Lower lobe of right lung (tissue), 2 donors: ENCODE results near the gene GIGYF1. TPM values are rescaled to one million over a fixed set of nuclear protein-coding genes. Genes with fewer than 3 reads are reported as not detected.

Experiments used
- ATAC-seq, 2 donors: fragments of 200-7000 bp; cut with Tn5 transposase; one replicate each; pipeline ENCODE4 v1.9.1; 2020 to 2022; ENCODE audit warnings: mild to moderate bottlenecking in 2 of 2, moderate library complexity in 2 of 2
- DNase-seq: peaks from one replicate; pipeline ENCODE4 v3.0.0-alpha.2; 2020
- H3K27ac ChIP-seq: fragments of 200-600 bp; one replicate; pipeline ENCODE4 v1.8.0; 2022
- H3K27me3 ChIP-seq: fragments of 200-600 bp; one replicate; pipeline ENCODE4 v1.8.0; 2022; ENCODE audit warnings: low read depth
- H3K36me3 ChIP-seq: fragments of 200-600 bp; one replicate; pipeline ENCODE4 v1.8.0; 2022; ENCODE audit warnings: mild to moderate bottlenecking
- H3K4me1 ChIP-seq: fragments of 200-600 bp; one replicate; pipeline ENCODE4 v1.8.0; 2022
- H3K4me3 ChIP-seq: fragments of 200-600 bp; one replicate; pipeline ENCODE4 v1.8.0; 2022; ENCODE audit warnings: mild to moderate bottlenecking
- H3K9me3 ChIP-seq: fragments of 200-600 bp; one replicate; pipeline ENCODE4 v1.8.0; 2022
- intact Hi-C: fragments of 100-400 bp; cut with DNase I; formaldehyde crosslinking; loops from one replicate; pipeline ENCODE4 v1.11.0; 2022
- total RNA-seq: library from RNA; stranded (reverse); fragmentation: NEBNext Ultra II Directional; extraction: Animal tissue kit (Norgen Biotek cat#: 25700); gene quantifications from one replicate; pipeline ENCODE4 v1.2.1, GENCODE V29; 2021
- TF ChIP-seq, protein P1 (sequence below): fragments of 200-600 bp; IDR thresholded peaks from one replicate; pipeline ENCODE4 v1.8.0; 2022; ENCODE audit warnings: antibody characterized with exemption, mild to moderate bottlenecking
- donor health status: DM: no; HTN: yes; CAD: no; lungs with severe emphysema.

The GIGYF1 gene
- total RNA-seq, 1 donor from 2014 or later, result 53.4 TPM

- H3K27me3 ChIP-seq, result peaks cover 43% of the 10 kb centered on the region
Measured at GRCh38 chr7:100649826-100650565, 44.1 kb downstream of the GIGYF1 start.

GRCh38 chr7:100642534-100642907, 51.5 kb downstream of the GIGYF1 start:
- DNase-seq (no peak), ATAC-seq (peak; percentile 31 to 33)
- no peaks in the 10 kb centered on the region for H3K36me3 ChIP-seq
- no peak overlapping the region for H3K4me3 ChIP-seq
- peaks cover 33% of the 10 kb centered on the region for H3K27me3 ChIP-seq
- no peak overlapping the region for H3K27ac ChIP-seq
- no peaks in the 10 kb centered on the region for H3K4me1 ChIP-seq
- TF ChIP-seq, protein P1, sequence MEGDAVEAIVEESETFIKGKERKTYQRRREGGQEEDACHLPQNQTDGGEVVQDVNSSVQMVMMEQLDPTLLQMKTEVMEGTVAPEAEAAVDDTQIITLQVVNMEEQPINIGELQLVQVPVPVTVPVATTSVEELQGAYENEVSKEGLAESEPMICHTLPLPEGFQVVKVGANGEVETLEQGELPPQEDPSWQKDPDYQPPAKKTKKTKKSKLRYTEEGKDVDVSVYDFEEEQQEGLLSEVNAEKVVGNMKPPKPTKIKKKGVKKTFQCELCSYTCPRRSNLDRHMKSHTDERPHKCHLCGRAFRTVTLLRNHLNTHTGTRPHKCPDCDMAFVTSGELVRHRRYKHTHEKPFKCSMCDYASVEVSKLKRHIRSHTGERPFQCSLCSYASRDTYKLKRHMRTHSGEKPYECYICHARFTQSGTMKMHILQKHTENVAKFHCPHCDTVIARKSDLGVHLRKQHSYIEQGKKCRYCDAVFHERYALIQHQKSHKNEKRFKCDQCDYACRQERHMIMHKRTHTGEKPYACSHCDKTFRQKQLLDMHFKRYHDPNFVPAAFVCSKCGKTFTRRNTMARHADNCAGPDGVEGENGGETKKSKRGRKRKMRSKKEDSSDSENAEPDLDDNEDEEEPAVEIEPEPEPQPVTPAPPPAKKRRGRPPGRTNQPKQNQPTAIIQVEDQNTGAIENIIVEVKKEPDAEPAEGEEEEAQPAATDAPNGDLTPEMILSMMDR, result no peak
- no peaks in the 10 kb centered on the region for H3K9me3 ChIP-seq
- intact Hi-C loops, result no loop called here

More at GRCh38 chr7:100649826-100650565, 44.1 kb downstream of the GIGYF1 start:
- ATAC-seq (peak in 1 of 2 donors; percentile 26), DNase-seq (no peak)
- Histone ChIP-seq H3K27ac (no peak overlapping the region), H3K4me1 (no peaks in the 10 kb centered on the region), H3K4me3 (no peak overlapping the region), H3K36me3 (no peaks in the 10 kb centered on the region), H3K9me3 (no peaks in the 10 kb centered on the region)
- TF ChIP-seq, protein P1, result no peak
- intact Hi-C loops, result no loop called here

- Histone ChIP-seq H3K27ac (no peak overlapping the region), H3K9me3 (no peaks in the 10 kb centered on the region), H3K27me3 (peaks cover 28% of the 10 kb centered on the region), H3K36me3 (no peaks in the 10 kb centered on the region), H3K4me1 (no peaks in the 10 kb centered on the region), H3K4me3 (no peak overlapping the region)
- DNase-seq (no peak), ATAC-seq (no peak)
- intact Hi-C loops, result no loop called here
- TF ChIP-seq, protein P1, result no peak
Measured at GRCh38 chr7:100641860-100642533, 52.1 kb downstream of the GIGYF1 start.

GRCh38 chr7:100641463-100641859, 52.6 kb downstream of the GIGYF1 start, which contains the start of gene TFR2:
TFR2 (minus strand) TSS chr7:100641552; CDS start chr7:100641509, 43 bp downstream.
- no peaks in the 10 kb centered on the region for H3K36me3 ChIP-seq
- DNase-seq, result no peak
- no peak for ATAC-seq
- intact Hi-C loops, result no loop called here
- H3K4me3 ChIP-seq, result no peak within 1 kb of the TSS
- TF ChIP-seq, protein P1, result no peak
- H3K4me1 ChIP-seq, result no peaks in the 10 kb centered on the region
- H3K9me3 ChIP-seq, result no peaks in the 10 kb centered on the region
- H3K27me3 ChIP-seq, result peaks cover 28% of the 10 kb centered on the region
- no peak within 1 kb of the TSS for H3K27ac ChIP-seq

DNA sequence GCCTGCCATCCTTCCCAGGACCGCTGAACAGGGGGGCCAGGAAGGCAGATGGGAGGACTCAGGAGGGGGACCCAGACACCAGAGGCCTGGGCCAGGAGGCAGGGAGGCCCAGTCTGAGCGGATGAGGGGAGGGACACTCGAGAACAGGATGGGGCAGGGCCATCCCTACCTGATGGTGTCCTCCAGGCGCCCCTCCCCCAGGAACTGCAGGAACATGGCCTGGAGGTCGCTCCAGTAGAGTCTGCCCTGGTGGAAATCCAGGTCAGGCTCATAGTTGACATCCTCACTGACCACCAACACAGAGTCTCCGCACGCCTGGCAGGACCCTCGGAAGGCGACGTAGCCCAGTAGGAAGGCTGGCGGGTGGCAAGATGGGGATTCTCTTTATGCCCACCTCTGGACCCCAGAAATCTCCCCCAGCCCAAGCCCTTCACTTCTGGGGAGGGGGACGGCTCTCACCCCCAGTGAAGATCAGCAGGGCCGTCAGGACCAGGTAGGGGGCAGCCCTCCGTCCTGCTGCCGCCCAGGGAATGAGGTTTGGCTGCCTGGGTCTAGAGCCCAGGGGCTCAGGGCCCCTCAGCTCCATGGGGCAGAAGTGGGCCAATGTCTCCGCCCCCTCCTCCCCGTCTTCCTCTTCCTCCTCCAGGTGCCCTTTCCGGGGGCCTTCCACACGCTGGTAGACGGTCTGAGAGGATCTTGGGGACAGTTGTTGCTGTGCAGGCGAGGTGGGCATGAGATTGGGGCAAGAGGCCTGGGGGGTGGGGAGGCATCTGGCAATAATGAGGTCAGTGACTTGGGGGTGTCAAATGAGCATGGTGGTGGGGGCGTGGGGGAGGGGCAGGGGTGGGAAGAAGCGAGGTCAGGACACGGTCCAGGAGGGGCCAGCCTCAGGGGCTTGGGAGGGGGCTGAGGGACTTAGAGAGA, 53.3 kb downstream of the GIGYF1 start:
- Histone ChIP-seq H3K27ac (no peak overlapping the region), H3K36me3 (no peaks in the 10 kb centered on the region), H3K27me3 (peaks cover 28% of the 10 kb centered on the region), H3K9me3 (no peaks in the 10 kb centered on the region), H3K4me1 (no peaks in the 10 kb centered on the region), H3K4me3 (no peak overlapping the region)
- ATAC-seq (no peak), DNase-seq (no peak)
- intact Hi-C loops, result no loop called here
- TF ChIP-seq, protein P1, result no peak
